Activated CD4-positive, alpha-beta memory T cell treated with anti-CD3 and anti-CD28 coated beads for 36 hours (primary cell): ENCODE data around the gene MGMT. TPM values are rescaled to one million over a fixed set of nuclear protein-coding genes. Genes with fewer than 3 reads are reported as not detected.

Source experiments
- CTCF ChIA-PET: fragments of 350-600 bp; sonication (Branson Sonifier 250); formaldehyde crosslinking; loops from one replicate; lab custom pipeline; 2021; ENCODE audit warnings: antibody characterized with exemption, inconsistent platforms; lab: Charles Lee
- POLR2A ChIA-PET: fragments of 350-600 bp; sonication (Branson Sonifier 250); formaldehyde crosslinking; loops from one replicate; lab custom pipeline; 2021; ENCODE audit warnings: antibody characterized with exemption; lab: Charles Lee
- DNase-seq: peaks from one replicate; pipeline ENCODE4 v3.0.0-alpha.2; 2020
- H3K27ac Mint-ChIP-seq: one replicate; pipeline ENCODE4 v1.8.0; 2021; ENCODE audit warnings: mixed read lengths
- H3K27me3 Mint-ChIP-seq: one replicate; pipeline ENCODE4 v1.8.0; 2021; ENCODE audit warnings: mixed read lengths
- H3K36me3 Mint-ChIP-seq: one replicate; pipeline ENCODE4 v1.8.0; 2021; ENCODE audit warnings: mixed read lengths
- H3K4me1 Mint-ChIP-seq: one replicate; pipeline ENCODE4 v1.8.0; 2021; ENCODE audit warnings: low read depth, mixed read lengths
- H3K4me3 Mint-ChIP-seq: one replicate; pipeline ENCODE4 v1.8.0; 2021; ENCODE audit warnings: mild to moderate bottlenecking, mixed read lengths
- H3K9me3 Mint-ChIP-seq: one replicate; pipeline ENCODE4 v1.8.0; 2021; ENCODE audit warnings: mixed read lengths
- intact Hi-C: fragments of 100-400 bp; cut with micrococcal nuclease; formaldehyde crosslinking; loops from one replicate; pipeline ENCODE4 v1.15.1; 2023
- total RNA-seq, 2 experiments: library from RNA; stranded (reverse); gene quantifications; one replicate each; pipeline ENCODE4 v1.2.3, GENCODE V29; 2021

The MGMT gene
- total RNA-seq, 2 experiments from 2014 or later: 22.9 to 23.8 TPM

DNA sequence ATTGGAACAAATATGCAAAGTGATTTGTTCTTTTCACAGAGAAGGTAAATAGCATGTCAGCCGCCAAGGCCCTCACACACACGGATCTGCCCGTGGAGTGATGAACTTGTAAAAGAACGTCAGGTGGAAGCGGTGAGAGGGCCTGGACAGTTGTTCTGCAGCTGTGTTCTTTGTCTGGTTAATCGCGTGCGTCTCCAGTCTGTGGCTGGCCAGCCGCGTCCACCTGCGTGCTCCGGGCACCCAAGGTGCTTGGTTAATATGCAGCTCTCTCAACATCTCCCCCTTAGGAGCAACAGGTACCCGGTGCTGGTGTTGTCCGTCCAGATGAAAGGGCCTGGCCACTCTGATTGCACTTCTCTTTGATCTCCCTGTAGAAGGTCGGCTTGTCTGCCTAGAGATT is 162.9 kb downstream of the MGMT start:
- H3K9me3 Mint-ChIP-seq: peaks cover 36% of the 10 kb centered on the region
- peaks cover 51% of the 10 kb centered on the region for H3K36me3 Mint-ChIP-seq

DNA sequence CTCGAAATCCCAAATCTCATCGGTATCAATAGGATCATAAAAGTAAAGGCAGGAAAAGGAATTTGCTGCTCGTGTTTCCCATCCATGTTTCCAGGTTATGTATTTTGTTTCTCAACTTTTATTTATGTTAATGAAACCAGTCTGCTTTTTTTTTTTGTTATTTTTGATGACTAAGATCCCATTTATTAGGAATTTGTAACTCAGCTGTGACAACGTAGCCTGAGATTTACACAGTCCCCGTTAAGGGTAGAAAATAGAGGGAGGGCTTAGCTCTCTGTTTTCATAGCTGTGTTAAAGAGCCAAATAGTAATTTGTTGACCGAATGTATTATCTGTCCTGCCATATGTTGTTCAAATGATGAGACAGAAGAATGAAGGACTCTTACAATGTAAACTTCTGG is 164.0 kb downstream of the MGMT start:
- CTCF ChIA-PET: no interaction called here
- POLR2A ChIA-PET: no interaction called here
- no peak for DNase-seq
- Mint-ChIP-seq H3K36me3 (peaks cover 57% of the 10 kb centered on the region), H3K27me3 (no peaks in the 10 kb centered on the region), H3K4me1 (no peaks in the 10 kb centered on the region), H3K27ac (no peak overlapping the region), H3K9me3 (peaks cover 40% of the 10 kb centered on the region), H3K4me3 (no peak overlapping the region)
- intact Hi-C loops: no loop called here

More for the DNA sequence above, 162.9 kb downstream of the MGMT start:
- H3K27me3 Mint-ChIP-seq: no peaks in the 10 kb centered on the region
- intact Hi-C loops: no loop called here
- no peak for DNase-seq
- ChIA-PET CTCF (no interaction called here), POLR2A (no interaction called here)
- no peak overlapping the region for H3K27ac Mint-ChIP-seq
- no peak overlapping the region for H3K4me3 Mint-ChIP-seq
- no peaks in the 10 kb centered on the region for H3K4me1 Mint-ChIP-seq

DNA sequence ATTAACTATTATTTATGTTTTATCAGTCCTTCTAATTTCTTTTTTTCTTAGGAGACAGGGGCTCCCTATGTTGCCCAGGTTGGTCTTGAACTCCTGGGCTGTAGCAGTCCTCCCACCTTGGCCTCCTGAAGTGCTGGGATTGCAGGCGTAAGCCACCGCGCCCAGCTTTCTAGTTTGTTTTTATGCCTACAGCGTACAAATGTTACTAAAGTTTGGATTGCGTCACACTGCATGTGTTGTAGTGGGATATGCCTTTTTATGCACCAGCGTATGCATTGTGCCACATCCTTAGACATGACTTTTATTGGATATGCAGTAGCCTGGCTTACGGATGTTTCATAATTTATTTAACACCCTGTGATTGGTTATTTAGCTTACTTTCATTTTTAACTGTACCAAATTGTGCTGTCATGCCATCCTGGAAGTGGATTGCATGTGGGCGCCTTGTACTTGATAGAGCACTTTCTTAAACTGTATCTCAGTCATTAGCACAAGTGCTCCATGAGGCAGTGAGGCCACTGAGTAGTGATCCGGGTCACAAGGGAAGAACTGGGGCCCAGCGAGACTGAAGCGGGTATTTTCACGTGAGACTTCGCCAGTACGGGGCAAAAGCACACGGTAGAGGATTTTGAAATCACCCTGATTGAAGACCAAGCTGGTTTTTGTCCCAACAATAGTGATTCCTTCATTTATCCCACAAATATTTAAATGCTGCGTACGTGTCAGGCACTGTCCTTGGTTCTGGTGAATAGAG is 165.0 kb downstream of the MGMT start:
- POLR2A ChIA-PET: no interaction called here
- no peak for DNase-seq
- H3K36me3 Mint-ChIP-seq: peaks cover 55% of the 10 kb centered on the region
- H3K27ac Mint-ChIP-seq: no peak overlapping the region
- CTCF ChIA-PET: no interaction called here
- H3K9me3 Mint-ChIP-seq: peaks cover 40% of the 10 kb centered on the region
- intact Hi-C loops: no loop called here
- H3K4me1 Mint-ChIP-seq: no peaks in the 10 kb centered on the region
- no peak overlapping the region for H3K4me3 Mint-ChIP-seq
- no peaks in the 10 kb centered on the region for H3K27me3 Mint-ChIP-seq

DNA sequence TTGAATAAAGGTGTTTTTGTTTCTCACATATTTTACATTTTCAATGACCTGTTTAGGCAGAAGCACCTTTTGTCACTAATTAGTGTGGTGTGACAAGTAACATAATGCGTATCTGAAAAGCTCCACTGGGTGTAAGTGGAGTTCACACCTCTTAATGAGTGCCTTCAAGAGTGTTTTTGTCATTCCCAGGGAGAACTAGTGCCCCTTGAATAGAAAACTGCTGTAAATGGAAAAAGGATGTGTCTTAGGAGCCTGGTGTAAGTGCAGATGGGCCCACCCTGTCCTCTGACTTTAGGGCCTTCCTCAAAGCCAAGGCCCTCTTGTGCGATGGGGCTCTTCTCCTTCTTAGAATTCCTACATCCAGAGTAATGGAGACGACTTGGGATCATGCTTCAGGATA is 170.0 kb downstream of the MGMT start:
- DNase-seq: no peak
- H3K4me1 Mint-ChIP-seq: no peaks in the 10 kb centered on the region
- peaks cover 26% of the 10 kb centered on the region for H3K9me3 Mint-ChIP-seq
- POLR2A ChIA-PET: no interaction called here
- CTCF ChIA-PET: no interaction called here
- no peaks in the 10 kb centered on the region for H3K27me3 Mint-ChIP-seq
- peaks cover 42% of the 10 kb centered on the region for H3K36me3 Mint-ChIP-seq
- intact Hi-C loops: no loop called here
- no peak overlapping the region for H3K4me3 Mint-ChIP-seq
- H3K27ac Mint-ChIP-seq: no peak overlapping the region

DNA sequence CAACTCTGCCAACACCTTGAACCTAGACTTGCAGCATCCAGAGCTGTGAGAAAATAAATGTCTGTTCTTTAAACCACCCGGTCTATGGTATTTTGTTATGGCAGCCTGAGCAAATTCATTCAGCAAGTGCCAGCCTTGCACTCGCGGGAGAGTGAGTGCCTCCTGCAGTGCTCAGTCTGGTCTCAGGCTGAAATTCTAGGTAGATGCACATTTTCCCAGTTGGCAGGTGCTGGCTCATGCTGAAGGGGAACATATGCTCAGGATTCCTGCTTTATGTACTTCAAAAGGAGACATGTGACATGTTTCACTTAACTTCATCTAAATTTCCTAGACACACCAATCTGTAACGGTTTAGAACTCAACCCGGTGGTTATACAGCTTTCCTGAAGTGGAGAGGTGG is 170.8 kb downstream of the MGMT start:
- Mint-ChIP-seq H3K27me3 (no peaks in the 10 kb centered on the region), H3K9me3 (peaks cover 20% of the 10 kb centered on the region), H3K27ac (no peak overlapping the region), H3K4me1 (no peaks in the 10 kb centered on the region), H3K36me3 (peaks cover 36% of the 10 kb centered on the region), H3K4me3 (no peak overlapping the region)
- intact Hi-C loops: no loop called here
- DNase-seq: no peak
- ChIA-PET POLR2A (no interaction called here), CTCF (no interaction called here)

DNA sequence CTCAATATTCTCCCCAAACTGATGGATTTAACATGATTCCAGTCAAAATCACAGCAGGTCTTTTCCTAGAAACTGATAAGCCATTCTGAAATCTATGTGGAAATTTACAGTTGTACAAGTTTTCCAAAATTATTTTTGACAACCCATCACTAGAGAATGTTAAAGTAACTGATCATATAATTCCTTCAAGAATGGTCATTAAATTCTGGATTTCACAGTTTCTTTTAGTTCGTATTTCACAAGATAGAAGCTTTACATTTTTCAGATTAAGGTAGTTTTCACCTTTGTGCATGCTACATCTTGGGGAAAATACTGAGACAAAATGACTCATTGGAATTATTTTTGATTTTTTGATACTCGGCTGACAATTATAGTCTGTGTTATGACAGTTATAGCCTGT is 174.3 kb downstream of the MGMT start:
- CTCF ChIA-PET: no interaction called here
- Mint-ChIP-seq H3K36me3 (peaks cover 16% of the 10 kb centered on the region), H3K4me1 (no peaks in the 10 kb centered on the region), H3K27me3 (no peaks in the 10 kb centered on the region), H3K4me3 (no peak overlapping the region), H3K9me3 (no peaks in the 10 kb centered on the region), H3K27ac (no peak overlapping the region)
- intact Hi-C loops: no loop called here
- DNase-seq: no peak
- POLR2A ChIA-PET: no interaction called here

DNA sequence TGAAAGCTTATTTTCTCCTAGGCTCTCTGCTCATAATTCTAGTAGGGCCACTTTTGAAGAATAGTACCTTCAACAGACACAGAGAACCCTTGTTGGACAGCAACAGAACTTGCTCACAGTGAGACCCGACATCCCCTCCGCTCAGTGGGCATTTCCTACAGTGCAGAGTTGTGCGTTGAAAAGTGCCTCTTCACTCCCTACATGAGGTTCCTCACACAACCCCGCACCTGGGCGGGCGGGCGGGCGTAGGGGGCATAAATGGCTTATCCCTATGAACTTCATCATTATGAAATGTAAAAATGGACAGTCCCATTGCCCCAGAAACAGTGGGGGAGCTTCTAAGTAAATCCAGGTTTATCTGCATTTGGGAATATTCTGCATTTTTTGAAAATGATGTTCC is 174.9 kb downstream of the MGMT start:
- intact Hi-C loops: no loop called here
- POLR2A ChIA-PET: no interaction called here

DNA sequence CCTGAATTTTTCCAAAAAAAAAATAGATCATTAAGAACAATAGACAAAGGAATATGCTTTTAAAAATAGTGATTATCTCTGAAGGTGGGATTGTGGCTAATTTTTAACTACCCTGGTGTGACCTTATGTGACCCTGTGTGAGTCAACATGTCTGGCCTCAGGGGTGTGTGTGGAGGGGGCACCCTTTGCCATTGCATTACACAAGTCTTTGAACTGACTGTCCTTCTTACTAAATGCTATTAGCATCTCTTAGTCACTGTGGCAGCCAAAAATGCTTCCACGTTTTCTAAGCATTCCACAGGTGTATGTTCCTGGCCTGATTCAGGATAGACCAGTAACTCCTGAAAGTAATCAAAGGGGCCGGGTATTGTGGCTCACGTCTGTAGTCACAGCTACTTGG is 175.4 kb downstream of the MGMT start:
- POLR2A ChIA-PET: no interaction called here
- H3K4me3 Mint-ChIP-seq: no peak overlapping the region
- H3K4me1 Mint-ChIP-seq: no peaks in the 10 kb centered on the region
- CTCF ChIA-PET: interaction anchor here (0.7 kb wide), 1 partner anchor 1737 kb away, joined by 3 read pairs; no protein-coding TSS in a partner anchor
- no peak overlapping the region for H3K27ac Mint-ChIP-seq
- no peak for DNase-seq
- peaks cover 13% of the 10 kb centered on the region for H3K36me3 Mint-ChIP-seq
- no peaks in the 10 kb centered on the region for H3K9me3 Mint-ChIP-seq
- no peaks in the 10 kb centered on the region for H3K27me3 Mint-ChIP-seq
- intact Hi-C loops: no loop called here

More for the DNA sequence above, 174.9 kb downstream of the MGMT start:
- no peak for DNase-seq
- H3K36me3 Mint-ChIP-seq: peaks cover 16% of the 10 kb centered on the region
- no peak overlapping the region for H3K27ac Mint-ChIP-seq
- no peaks in the 10 kb centered on the region for H3K27me3 Mint-ChIP-seq
- CTCF ChIA-PET: interaction anchor here (0.7 kb wide), 1 partner anchor 1737 kb away, joined by 3 read pairs; no protein-coding TSS in a partner anchor
- H3K4me3 Mint-ChIP-seq: no peak overlapping the region
- no peaks in the 10 kb centered on the region for H3K4me1 Mint-ChIP-seq
- no peaks in the 10 kb centered on the region for H3K9me3 Mint-ChIP-seq

DNA sequence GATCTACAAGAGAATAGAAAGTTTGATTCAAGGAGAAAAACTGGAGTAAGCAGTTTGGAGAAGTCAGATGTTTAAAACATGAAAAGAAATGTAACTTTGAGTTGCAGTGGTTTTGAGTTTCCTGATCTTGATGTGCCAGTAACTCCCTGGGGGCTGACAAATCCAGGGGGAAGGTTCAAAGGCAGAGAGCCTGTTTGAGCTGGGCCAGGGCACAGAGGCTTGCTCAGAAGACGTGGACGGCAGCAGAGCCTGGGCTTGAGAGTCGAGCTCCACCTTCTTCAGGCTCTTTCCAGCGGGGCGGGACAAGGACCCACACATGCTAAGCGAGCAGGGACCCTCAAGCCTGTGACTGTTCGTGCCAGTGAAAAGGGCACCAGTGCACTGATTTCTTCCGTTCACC is 176.2 kb downstream of the MGMT start:
- POLR2A ChIA-PET: no interaction called here
- no peak overlapping the region for H3K4me3 Mint-ChIP-seq
- no peaks in the 10 kb centered on the region for H3K9me3 Mint-ChIP-seq
- no peak for DNase-seq
- CTCF ChIA-PET: no interaction called here
- H3K4me1 Mint-ChIP-seq: no peaks in the 10 kb centered on the region
- H3K36me3 Mint-ChIP-seq: peaks cover 7% of the 10 kb centered on the region
- no peaks in the 10 kb centered on the region for H3K27me3 Mint-ChIP-seq
- no peak overlapping the region for H3K27ac Mint-ChIP-seq
- intact Hi-C loops: no loop called here

DNA sequence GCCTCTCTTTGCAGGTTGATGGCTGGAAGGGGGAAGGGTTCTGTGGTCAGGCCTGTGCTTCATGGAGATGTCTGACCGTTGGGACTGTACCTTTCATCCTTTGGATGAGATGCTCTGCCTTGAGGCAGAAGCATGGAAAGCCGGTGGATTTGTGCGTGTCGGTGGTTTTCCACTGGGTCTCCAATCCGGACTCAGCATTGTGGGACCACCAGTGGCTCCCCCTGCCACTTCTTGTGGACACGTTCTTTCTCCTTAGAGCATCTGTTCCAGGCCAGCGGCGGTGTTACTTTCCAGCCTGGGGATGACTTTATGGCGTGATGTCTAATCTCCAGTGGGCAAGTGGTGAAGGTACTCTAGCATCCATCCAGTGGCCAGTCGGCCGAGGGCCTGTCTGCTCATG is 178.4 kb downstream of the MGMT start:
- DNase-seq: no peak
- no peaks in the 10 kb centered on the region for H3K9me3 Mint-ChIP-seq
- no peaks in the 10 kb centered on the region for H3K27me3 Mint-ChIP-seq
- peaks cover 15% of the 10 kb centered on the region for H3K36me3 Mint-ChIP-seq
- intact Hi-C loops: no loop called here
- CTCF ChIA-PET: no interaction called here
- no peak overlapping the region for H3K27ac Mint-ChIP-seq
- H3K4me1 Mint-ChIP-seq: no peaks in the 10 kb centered on the region
- POLR2A ChIA-PET: no interaction called here
- no peak overlapping the region for H3K4me3 Mint-ChIP-seq

DNA sequence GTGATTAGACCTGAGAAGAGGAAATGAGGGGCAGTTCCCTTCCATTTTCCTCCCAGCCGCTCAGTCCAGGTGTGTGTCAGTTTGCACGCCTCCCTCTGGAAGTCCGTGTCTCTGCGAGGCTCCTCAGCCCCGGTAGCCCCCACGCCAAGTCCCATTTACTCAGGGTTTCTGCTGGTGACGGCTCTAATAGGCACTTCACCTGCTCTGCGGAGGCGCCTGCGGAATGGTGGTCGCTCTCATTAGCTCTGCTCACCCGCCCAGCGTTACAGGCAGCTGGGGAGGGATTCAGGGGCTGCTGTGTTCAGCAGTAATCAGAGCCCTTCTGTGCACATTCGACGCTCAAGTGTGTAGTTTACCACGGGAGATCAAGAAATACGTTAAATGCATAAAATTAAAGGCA is 179.9 kb downstream of the MGMT start:
- ChIA-PET CTCF (no interaction called here), POLR2A (no interaction called here)
- Mint-ChIP-seq H3K27ac (no peak overlapping the region), H3K4me3 (no peak overlapping the region), H3K27me3 (no peaks in the 10 kb centered on the region), H3K4me1 (no peaks in the 10 kb centered on the region), H3K36me3 (peaks cover 19% of the 10 kb centered on the region), H3K9me3 (no peaks in the 10 kb centered on the region)
- no peak for DNase-seq
- intact Hi-C loops: no loop called here

DNA sequence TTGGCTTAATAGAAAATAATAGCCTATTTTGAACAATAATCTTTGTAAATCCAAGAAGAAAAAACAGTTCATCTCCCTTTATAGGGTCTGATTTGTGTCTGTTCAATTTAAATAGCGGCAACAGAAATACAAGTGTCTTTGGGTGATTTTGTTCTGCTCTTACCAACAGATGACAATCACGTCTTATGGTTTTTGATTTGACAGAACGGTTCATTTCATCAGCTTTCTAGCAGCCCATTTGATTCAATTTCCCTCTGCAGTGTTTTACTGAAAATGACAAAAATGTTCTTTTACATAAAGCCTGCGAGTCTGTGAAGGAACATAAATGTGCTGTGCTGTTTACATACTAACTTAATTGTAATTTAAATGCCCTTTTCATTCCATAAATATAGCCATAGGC is 180.5 kb downstream of the MGMT start:
- Mint-ChIP-seq H3K9me3 (no peaks in the 10 kb centered on the region), H3K4me1 (no peaks in the 10 kb centered on the region), H3K36me3 (peaks cover 19% of the 10 kb centered on the region), H3K27ac (no peak overlapping the region), H3K27me3 (no peaks in the 10 kb centered on the region), H3K4me3 (no peak overlapping the region)
- intact Hi-C loops: no loop called here
- no peak for DNase-seq
- ChIA-PET CTCF (no interaction called here), POLR2A (no interaction called here)

DNA sequence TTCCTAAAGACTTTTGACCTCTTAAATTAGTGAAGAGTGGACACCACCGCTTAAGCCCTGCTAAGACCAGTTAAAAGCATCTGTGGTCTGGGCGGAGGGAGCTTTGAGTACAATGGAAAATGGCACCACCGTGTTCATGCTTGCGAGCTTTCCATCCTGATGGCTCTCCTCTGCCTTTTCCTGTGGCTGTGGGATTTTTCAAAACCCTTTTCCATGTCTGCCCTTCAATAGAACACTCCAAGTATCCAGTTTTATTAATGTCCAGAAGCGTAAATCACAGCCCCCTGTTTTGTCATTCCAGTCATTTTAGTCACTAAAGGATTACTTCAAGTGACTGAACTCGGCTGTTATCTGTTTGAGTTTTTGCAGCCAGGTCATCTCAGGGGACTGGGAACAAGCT is 181.8 kb downstream of the MGMT start:
- Mint-ChIP-seq H3K4me1 (no peaks in the 10 kb centered on the region), H3K36me3 (peaks cover 19% of the 10 kb centered on the region), H3K4me3 (no peak overlapping the region), H3K27me3 (no peaks in the 10 kb centered on the region), H3K27ac (no peak overlapping the region), H3K9me3 (no peaks in the 10 kb centered on the region)
- intact Hi-C loops: no loop called here
- CTCF ChIA-PET: no interaction called here
- DNase-seq: no peak
- POLR2A ChIA-PET: no interaction called here
